H9 (cell line): ENCODE measurements around the gene FBN1. TPM values are rescaled to one million over a fixed set of nuclear protein-coding genes. Genes with fewer than 3 reads are reported as not detected.

Experiments used
- DNase-seq: peaks from one replicate; pipeline ENCODE4 v3.0.0-alpha.2; 2017
- H2AFZ ChIP-seq: one replicate; pipeline ENCODE4 v1.6.1; 2013; ENCODE audit warnings: mild to moderate bottlenecking, low read length, control low read depth, moderate library complexity
- H2AK5ac ChIP-seq: 2 replicates; pipeline ENCODE4 v1.6.1; 2013; ENCODE audit warnings: low read length, control low read depth, mixed read lengths; ENCODE audit not compliant: insufficient read length
- H2BK120ac ChIP-seq: one replicate; pipeline ENCODE4 v1.6.1; 2013; ENCODE audit warnings: low read depth, mild to moderate bottlenecking, low read length, control low read depth, inconsistent platforms; ENCODE audit not compliant: poor library complexity, severe bottlenecking
- H2BK12ac ChIP-seq: 2 replicates; pipeline ENCODE4 v1.6.1; 2013; ENCODE audit warnings: low read length, control low read depth, mixed read lengths, low read depth; ENCODE audit not compliant: insufficient read length
- H2BK15ac ChIP-seq: 2 replicates; pipeline ENCODE4 v1.6.1; 2013; ENCODE audit warnings: low read depth, low read length, control low read depth
- H2BK20ac ChIP-seq: one replicate; pipeline ENCODE4 v1.6.1; 2013; ENCODE audit warnings: low read depth, mild to moderate bottlenecking, low read length, control low read depth, inconsistent platforms; ENCODE audit not compliant: poor library complexity, severe bottlenecking
- H2BK5ac ChIP-seq: 2 replicates; pipeline ENCODE4 v1.6.1; 2013; ENCODE audit warnings: low read length, control low read depth, mixed read lengths; ENCODE audit not compliant: insufficient read length
- H3K14ac ChIP-seq: 2 replicates; pipeline ENCODE4 v1.6.1; 2013; ENCODE audit warnings: low read length, control low read depth; ENCODE audit not compliant: insufficient read depth
- H3K18ac ChIP-seq: 2 replicates; pipeline ENCODE4 v1.6.1; 2013; ENCODE audit warnings: low read depth, mild to moderate bottlenecking, mixed read lengths, low read length, control low read depth; ENCODE audit not compliant: insufficient read length
- H3K23ac ChIP-seq: 2 replicates; pipeline ENCODE4 v1.6.1; 2013; ENCODE audit warnings: low read length, control low read depth, mixed read lengths, low read depth; ENCODE audit not compliant: insufficient read length
- H3K23me2 ChIP-seq: 2 replicates; pipeline ENCODE4 v1.6.1; 2013; ENCODE audit warnings: low read depth, mild to moderate bottlenecking, mixed read lengths, low read length, control low read depth; ENCODE audit not compliant: insufficient read length, poor library complexity, severe bottlenecking
- H3K27ac ChIP-seq: 2 replicates; pipeline ENCODE4 v1.5.1; 2013; ENCODE audit warnings: low read length, control low read depth, mixed read lengths, low read depth; ENCODE audit not compliant: insufficient read length
- H3K27me3 ChIP-seq: 2 replicates; pipeline ENCODE4 v1.6.1; 2013; ENCODE audit warnings: low read length, control low read depth, inconsistent platforms; ENCODE audit not compliant: insufficient read depth
- H3K4ac ChIP-seq: 2 replicates; pipeline ENCODE4 v1.6.1; 2013; ENCODE audit warnings: low read depth, mild to moderate bottlenecking, control low read depth, inconsistent platforms, low read length, moderate library complexity
- H3K4me1 ChIP-seq: 2 replicates; pipeline ENCODE4 v1.6.1; 2013; ENCODE audit warnings: low read length, control low read depth, inconsistent platforms; ENCODE audit not compliant: insufficient read depth
- H3K4me2 ChIP-seq: 2 replicates; pipeline ENCODE4 v1.6.1; 2013; ENCODE audit warnings: low read length, control low read depth, mixed read lengths; ENCODE audit not compliant: insufficient read length, insufficient read depth
- H3K56ac ChIP-seq: 2 replicates; pipeline ENCODE4 v1.6.1; 2013; ENCODE audit warnings: low read depth, mild to moderate bottlenecking, mixed read lengths, low read length, control low read depth; ENCODE audit not compliant: insufficient read length
- H3K79me1 ChIP-seq: 2 replicates; pipeline ENCODE4 v1.6.1; 2013; ENCODE audit warnings: low read depth, mild to moderate bottlenecking, moderate library complexity, low read length, control low read depth, inconsistent platforms; ENCODE audit not compliant: insufficient read depth, poor library complexity, severe bottlenecking
- H3K79me2 ChIP-seq: 2 replicates; pipeline ENCODE4 v1.6.1; 2013; ENCODE audit warnings: low read length, control low read depth, inconsistent platforms; ENCODE audit not compliant: insufficient read depth
- H3K9ac ChIP-seq: 2 replicates; pipeline ENCODE4 v1.6.1; 2013; ENCODE audit warnings: low read length, control low read depth, mixed read lengths; ENCODE audit not compliant: insufficient read length; ENCODE audit errors: extremely low read depth
- H3K9me3 ChIP-seq: one replicate; pipeline ENCODE4 v1.6.1; 2013; ENCODE audit warnings: low read depth, low read length, inconsistent platforms; ENCODE audit not compliant: control insufficient read depth
- H3T11ph ChIP-seq: one replicate; pipeline ENCODE4 v1.6.1; 2013; ENCODE audit warnings: mild to moderate bottlenecking, low read length, control low read depth, inconsistent platforms
- H4K20me1 ChIP-seq: one replicate; pipeline ENCODE4 v1.6.1; 2013; ENCODE audit not compliant: control insufficient read depth, insufficient read length, insufficient read depth
- H4K5ac ChIP-seq: 2 replicates; pipeline ENCODE4 v1.6.1; 2013; ENCODE audit warnings: low read depth, mild to moderate bottlenecking, mixed read lengths, low read length, control low read depth; ENCODE audit not compliant: insufficient read length
- H4K8ac ChIP-seq: replicated peaks from 2 replicates; pipeline ENCODE4 v1.6.1; 2013; ENCODE audit warnings: low read length, control low read depth, mixed read lengths, low read depth; ENCODE audit not compliant: insufficient read length
- H4K91ac ChIP-seq: 2 replicates; pipeline ENCODE4 v1.6.1; 2013; ENCODE audit warnings: low read depth, mild to moderate bottlenecking, moderate library complexity, mixed read lengths, low read length, control low read depth; ENCODE audit not compliant: insufficient read length
- H3K27ac Mint-ChIP-seq, 3 experiments: 2 replicates in 2 of 3; 3 replicates in 1 of 3; pipeline ENCODE4 v1.8.0; 2020 to 2021; ENCODE audit warnings: mixed read lengths in 3 of 3, mild to moderate bottlenecking in 1 of 3, moderate library complexity in 1 of 3
- H3K27me3 Mint-ChIP-seq: 2 replicates; pipeline ENCODE4 v1.8.0; 2021; ENCODE audit warnings: low read depth, mild to moderate bottlenecking, moderate library complexity, mixed read lengths
- H3K36me3 Mint-ChIP-seq, 3 experiments: 2 replicates in 2 of 3; 3 replicates in 1 of 3; pipeline ENCODE4 v1.8.0; 2020 to 2021; ENCODE audit warnings: low read depth in 3 of 3, mixed read lengths in 3 of 3; ENCODE audit not compliant: insufficient read depth in 1 of 3
- H3K4me1 Mint-ChIP-seq, 2 experiments: 2 replicates each; pipeline ENCODE4 v1.8.0; 2020; ENCODE audit warnings: mixed read lengths in 2 of 2
- H3K4me3 Mint-ChIP-seq, 2 experiments: 2 replicates in 1 of 2; 3 replicates in 1 of 2; pipeline ENCODE4 v1.8.0; 2020 to 2021; ENCODE audit warnings: mild to moderate bottlenecking in 2 of 2, mixed read lengths in 2 of 2, moderate library complexity in 1 of 2
- H3K9me3 Mint-ChIP-seq, 2 experiments: 2 replicates in 1 of 2; 3 replicates in 1 of 2; pipeline ENCODE4 v1.8.0; 2020; ENCODE audit warnings: mild to moderate bottlenecking in 2 of 2, mixed read lengths in 2 of 2, moderate library complexity in 1 of 2
- CTCF ChIP-seq: fragments of 200-600 bp; sonication (generic); conservative IDR thresholded peaks from 3 replicates; pipeline ENCODE4 v1.8.0; 2021; ENCODE audit warnings: antibody characterized with exemption, mild to moderate bottlenecking
- WGBS: extraction: QIAGEN DNeasy Blood & Tissue Kit; methylation state at CpG from one replicate; pipeline ENCODE4 v1.1.7; 2013; ENCODE audit warnings: missing lambda C conversion rate, low lambda C conversion rate, mixed read lengths; ENCODE audit not compliant: insufficient read length; ENCODE audit errors: extremely low coverage; 5-methylcytosine and 5-hydroxymethylcytosine counted together
- total RNA-seq: library from RNA; stranded (reverse); gene quantifications from 2 replicates; pipeline ENCODE4 v1.2.1, GENCODE V29; 2021

FBN1 gene
- total RNA-seq, 1 experiment from 2014 or later, result 3.6 TPM

DNA sequence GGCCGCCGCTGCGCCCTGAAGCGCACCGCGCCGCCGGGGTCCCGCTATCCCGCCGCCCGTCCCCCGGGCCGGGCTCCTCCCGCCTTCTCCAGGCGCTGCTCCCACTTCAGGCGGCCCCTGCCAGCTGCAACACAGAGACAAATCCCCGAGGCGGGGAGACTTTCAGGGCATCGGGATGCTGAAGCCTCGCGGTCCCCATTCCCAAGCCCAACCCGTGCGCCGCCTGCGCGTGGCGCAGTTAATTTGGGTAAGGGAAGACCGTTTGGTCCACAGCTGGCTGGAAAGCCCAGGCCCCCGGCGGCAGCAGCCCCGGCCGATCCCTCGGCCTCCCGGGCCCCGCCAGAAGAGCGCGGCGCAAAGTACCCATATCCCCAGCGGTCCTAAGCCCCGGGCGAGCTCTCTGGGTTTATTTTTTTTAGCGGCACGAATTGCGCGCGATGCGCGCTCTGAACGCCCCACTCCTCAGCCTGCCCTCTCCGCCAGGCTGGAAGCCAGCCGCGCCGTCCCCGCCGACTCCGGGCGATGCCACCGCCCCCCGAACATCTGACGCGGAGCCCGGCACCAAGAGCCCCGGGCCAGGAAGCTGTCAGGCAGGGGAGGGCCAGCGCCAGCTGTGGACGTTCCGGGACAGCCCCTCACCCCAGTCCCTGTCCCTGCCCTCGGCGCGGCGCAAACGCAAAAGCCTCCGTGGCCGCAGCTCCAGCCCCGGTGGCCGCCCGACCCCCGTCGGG, 517 bp downstream of the FBN1 start:
- Histone ChIP-seq H3K9ac (no peak overlapping the region), H4K8ac (no peak overlapping the region), H2BK20ac (no peak overlapping the region), H3K27ac (no peak overlapping the region), H3K9me3 (no peaks in the 10 kb centered on the region), H4K5ac (no peak overlapping the region), H2AK5ac (no peak overlapping the region), H3T11ph (no peak overlapping the region), H3K18ac (no peak overlapping the region), H3K4me2 (peak overlapping the region; percentile 92), H3K4me1 (peaks cover 5% of the 10 kb centered on the region), H2BK15ac (no peak overlapping the region), H3K79me2 (no peaks in the 10 kb centered on the region), H4K20me1 (no peaks in the 10 kb centered on the region), H3K56ac (no peak overlapping the region), H3K14ac (no peak overlapping the region), H3K23me2 (peaks cover 23% of the 10 kb centered on the region), H3K79me1 (no peaks in the 10 kb centered on the region), H2BK5ac (no peak overlapping the region), H3K4ac (no peak overlapping the region), H2AFZ (no peak overlapping the region), H2BK12ac (no peak overlapping the region), H3K27me3 (peaks cover 12% of the 10 kb centered on the region; the same call in 1 of the 2 replicates), H3K23ac (no peak overlapping the region), H4K91ac (no peak overlapping the region), H2BK120ac (no peak overlapping the region)
- WGBS, result no CpG with 5 or more reads among the region's 79 CpGs
- H3K9me3 Mint-ChIP-seq, result no peaks in the 10 kb centered on the region
- no peak for TF ChIP-seq CTCF
- peak; percentile 52 for DNase-seq
- peak overlapping the region; percentile 74 to 76 for H3K4me3 Mint-ChIP-seq
- H3K36me3 Mint-ChIP-seq, result no peaks in the 10 kb centered on the region
- no peak overlapping the region for H3K27ac Mint-ChIP-seq
- H3K27me3 Mint-ChIP-seq, result peaks cover 55% of the 10 kb centered on the region
- peaks cover 23 to 28% of the 10 kb centered on the region in 2 experiments for H3K4me1 Mint-ChIP-seq
